ENCODE results near the gene KEL.

Gene KEL

DNA sequence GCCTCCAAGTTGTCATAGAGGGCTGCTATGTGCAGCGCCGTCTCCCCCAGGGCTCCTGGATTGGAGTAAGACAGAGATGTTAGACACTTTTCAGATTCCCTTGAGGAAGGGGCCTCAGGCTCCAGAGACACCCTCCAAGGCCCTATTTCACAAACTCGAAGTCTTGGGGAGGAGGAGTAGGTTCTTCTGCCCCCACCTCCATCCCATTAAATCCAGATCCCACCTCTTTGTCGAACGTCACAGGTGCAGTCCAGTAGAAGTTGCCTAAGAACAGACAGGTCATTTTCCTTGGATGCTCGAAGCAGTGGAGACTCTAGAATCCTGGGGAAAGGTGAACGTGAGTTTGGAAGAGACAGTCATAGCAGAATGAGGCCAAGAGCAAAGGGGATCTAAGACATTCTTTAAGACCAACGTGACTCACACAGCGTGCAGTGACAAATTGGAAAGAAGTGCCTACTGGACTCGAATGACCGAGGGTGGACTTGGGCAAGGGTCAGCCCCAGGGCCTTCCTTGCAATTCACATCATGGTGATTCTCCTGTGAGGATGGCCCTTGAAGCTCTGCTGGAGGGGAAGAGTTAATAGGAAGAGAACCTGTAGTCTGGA lies 31.9 kb downstream of the KEL start:
- H3K4me2 ChIP-seq (ENCODE audit: low read depth, low read length), result no peak overlapping the region
- TF ChIP-seq CTCF (IDR thresholded peaks at IDR 0.05; ENCODE audit: low read length), result no peak
- no peak for TF ChIP-seq EZH2phosphoT487 (IDR thresholded peaks at IDR 0.05; ENCODE audit: low read length)
- TF ChIP-seq EZH2 (optimal IDR thresholded peaks at IDR 0.05; ENCODE audit: low read depth, low read length), result no peak
- H3K36me3 ChIP-seq (replicated peaks; ENCODE audit: insufficient read depth, low read length), result no peaks in the 10 kb centered on the region
- no peak for DNase-seq
- no peak overlapping the region for H3K27ac ChIP-seq (ENCODE audit: low read length)
- H4K20me1 ChIP-seq (ENCODE audit: insufficient read depth, low read length), result no peaks in the 10 kb centered on the region
- H3K9me2 ChIP-seq (replicated peaks; ENCODE audit: insufficient read depth, low read length), result no peaks in the 10 kb centered on the region
- H3K27me3 ChIP-seq (replicated peaks; ENCODE audit: insufficient read depth, low read length), result no peaks in the 10 kb centered on the region
- no peak overlapping the region for H3K4me3 ChIP-seq (ENCODE audit: low read length)
- H3K9me3 ChIP-seq (replicated peaks; ENCODE audit: insufficient read depth, low read length), result no peaks in the 10 kb centered on the region
- H3K4me1 ChIP-seq (ENCODE audit: low read length), result no peaks in the 10 kb centered on the region
- H2AFZ ChIP-seq (ENCODE audit: low read length), result no peak overlapping the region
- H3F3A ChIP-seq (ENCODE audit: insufficient read depth, low read length), result no peaks in the 10 kb centered on the region
- H3K79me2 ChIP-seq (ENCODE audit: low read length), result no peaks in the 10 kb centered on the region
- H3K9ac ChIP-seq (ENCODE audit: low read length), result no peak overlapping the region

DNA sequence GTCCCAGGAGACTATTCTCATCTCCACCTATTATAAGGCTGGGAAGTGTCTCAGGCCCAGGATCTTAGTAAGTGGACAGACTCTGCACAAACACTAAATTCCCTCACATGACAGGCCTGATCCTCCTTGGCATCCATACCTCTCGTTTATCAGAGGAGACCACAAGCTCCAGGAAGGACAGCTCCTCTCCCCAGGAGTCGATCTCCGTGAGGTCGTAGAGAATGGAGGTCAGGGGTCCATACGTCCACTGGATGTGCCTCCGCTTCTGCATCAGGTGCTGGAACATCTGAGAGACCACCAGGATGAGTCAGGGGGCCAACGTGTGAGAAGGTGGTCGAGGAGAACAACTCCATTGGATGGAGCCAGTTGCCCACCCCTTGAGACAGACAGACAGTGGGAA lies 34.2 kb downstream of the KEL start:
- Histone ChIP-seq H3K4me2 (ENCODE audit: low read depth, low read length) (no peak overlapping the region), H3K4me3 (ENCODE audit: low read length) (no peak overlapping the region), H3K27me3 (replicated peaks; ENCODE audit: insufficient read depth, low read length) (no peaks in the 10 kb centered on the region), H3K9me2 (replicated peaks; ENCODE audit: insufficient read depth, low read length) (no peaks in the 10 kb centered on the region), H3F3A (ENCODE audit: insufficient read depth, low read length) (no peaks in the 10 kb centered on the region), H3K27ac (ENCODE audit: low read length) (no peak overlapping the region), H3K4me1 (ENCODE audit: low read length) (no peaks in the 10 kb centered on the region), H3K9me3 (replicated peaks; ENCODE audit: insufficient read depth, low read length) (no peaks in the 10 kb centered on the region), H3K36me3 (replicated peaks; ENCODE audit: insufficient read depth, low read length) (no peaks in the 10 kb centered on the region), H2AFZ (ENCODE audit: low read length) (no peak overlapping the region), H3K79me2 (ENCODE audit: low read length) (no peaks in the 10 kb centered on the region), H3K9ac (ENCODE audit: low read length) (no peak overlapping the region), H4K20me1 (ENCODE audit: insufficient read depth, low read length) (no peaks in the 10 kb centered on the region)
- no peak for DNase-seq
- TF ChIP-seq EZH2 (optimal IDR thresholded peaks at IDR 0.05; ENCODE audit: low read depth, low read length) (no peak), EZH2phosphoT487 (IDR thresholded peaks at IDR 0.05; ENCODE audit: low read length) (no peak), CTCF (IDR thresholded peaks at IDR 0.05; ENCODE audit: low read length) (no peak)

DNA sequence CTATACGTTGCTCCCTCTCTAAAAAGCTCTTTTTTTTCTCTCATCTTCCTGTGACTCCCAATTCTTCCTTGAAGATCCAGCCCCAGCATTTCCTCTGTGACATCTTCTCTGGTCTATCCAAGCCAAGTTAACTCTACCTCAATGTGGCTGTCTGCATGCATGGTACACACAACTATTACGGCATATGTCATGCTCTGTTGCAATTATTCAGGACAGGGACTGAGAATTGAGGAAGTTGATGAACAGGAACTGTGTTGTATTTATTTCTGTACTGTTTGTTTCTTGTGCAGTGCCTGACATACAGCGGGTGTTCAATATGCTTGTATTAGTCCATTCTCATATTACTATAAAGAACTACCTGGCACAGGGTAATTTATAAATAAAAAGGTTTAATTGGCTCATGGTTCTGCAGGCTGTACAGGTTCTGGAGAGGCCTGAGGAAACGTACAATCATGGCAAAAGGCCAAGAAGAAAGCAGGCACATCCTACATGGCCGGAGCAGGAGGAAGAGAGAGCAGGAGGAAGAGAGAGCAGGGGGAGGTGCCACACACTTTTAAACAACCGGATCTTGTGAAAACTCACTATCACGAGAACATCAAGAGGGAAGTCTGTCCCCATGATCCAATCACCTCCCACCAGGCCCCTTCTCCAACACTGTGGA lies 34.9 kb downstream of the KEL start:
- Histone ChIP-seq H3K9me2 (replicated peaks; ENCODE audit: insufficient read depth, low read length) (no peaks in the 10 kb centered on the region), H3K27me3 (replicated peaks; ENCODE audit: insufficient read depth, low read length) (no peaks in the 10 kb centered on the region), H3K79me2 (ENCODE audit: low read length) (no peaks in the 10 kb centered on the region), H3K9ac (ENCODE audit: low read length) (no peak overlapping the region), H3K4me2 (ENCODE audit: low read depth, low read length) (no peak overlapping the region), H3K9me3 (replicated peaks; ENCODE audit: insufficient read depth, low read length) (no peaks in the 10 kb centered on the region), H3K4me1 (ENCODE audit: low read length) (no peaks in the 10 kb centered on the region), H3F3A (ENCODE audit: insufficient read depth, low read length) (no peaks in the 10 kb centered on the region), H3K36me3 (replicated peaks; ENCODE audit: insufficient read depth, low read length) (no peaks in the 10 kb centered on the region), H2AFZ (ENCODE audit: low read length) (no peak overlapping the region), H4K20me1 (ENCODE audit: insufficient read depth, low read length) (no peaks in the 10 kb centered on the region), H3K4me3 (ENCODE audit: low read length) (no peak overlapping the region), H3K27ac (ENCODE audit: low read length) (no peak overlapping the region)
- no peak for DNase-seq
- no peak for TF ChIP-seq EZH2 (optimal IDR thresholded peaks at IDR 0.05; ENCODE audit: low read depth, low read length)
- TF ChIP-seq CTCF (IDR thresholded peaks at IDR 0.05; ENCODE audit: low read length), result no peak
- TF ChIP-seq EZH2phosphoT487 (IDR thresholded peaks at IDR 0.05; ENCODE audit: low read length), result no peak
